ENCODE data around the gene LSM12.
"Not testable (repeated sequence)": the region's sequence is repeated elsewhere in the genome, so short reads cannot be mapped to it uniquely, and the experiment has no call there.

Gene LSM12

GRCh38 chr17:44075598-44076293 lies 9.3 kb upstream of the LSM12 start:
- no peak for DNase-seq

- DNase-seq: no peak
These were observed 8.4 kb upstream of the LSM12 start for GRCh38 chr17:44074911-44075285.

GRCh38 chr17:44074231-44074910 lies 7.9 kb upstream of the LSM12 start:
- no peak for DNase-seq

GRCh38 chr17:44071772-44072171 lies 5.3 kb upstream of the LSM12 start:
- DNase-seq: no peak

GRCh38 chr17:44071198-44071520 lies 4.7 kb upstream of the LSM12 start:
- peak in 1 of 2 donors; percentile 77 for DNase-seq

GRCh38 chr17:44070455-44071197 lies 4.2 kb upstream of the LSM12 start, which contains the start of gene G6PC3:
Gene G6PC3 (plus strand): TSS chr17:44070735. CDS start chr17:44070966, 231 bp downstream.
- DNase-seq: peak; percentile 84 to 92

- DNase-seq: no peak
These were observed 3.5 kb upstream of the LSM12 start for GRCh38 chr17:44069974-44070454.

- no peak for DNase-seq
These were observed 1.1 kb upstream of the LSM12 start for GRCh38 chr17:44067545-44067940.

- peak; percentile 17 to 27 for DNase-seq
These were observed 735 bp downstream of the LSM12 start for GRCh38 chr17:44065668-44066203.

- DNase-seq: no peak
These were observed 2.5 kb downstream of the LSM12 start for GRCh38 chr17:44063704-44064639.

GRCh38 chr17:44062871-44063270 lies 3.6 kb downstream of the LSM12 start:
- no peak for DNase-seq

- DNase-seq: no peak
These were observed 5.0 kb downstream of the LSM12 start for GRCh38 chr17:44061446-44061845.

- no peak for DNase-seq
These were observed 7.2 kb downstream of the LSM12 start for GRCh38 chr17:44059101-44059892.

GRCh38 chr17:44053125-44053872 lies 13.2 kb downstream of the LSM12 start:
- no peak for DNase-seq

GRCh38 chr17:44049294-44050060 lies 17.0 kb downstream of the LSM12 start:
- DNase-seq: no peak

GRCh38 chr17:44046893-44047292 lies 19.6 kb downstream of the LSM12 start:
- not testable (repeated sequence) for DNase-seq

- no peak for DNase-seq
These were observed 21.0 kb downstream of the LSM12 start for GRCh38 chr17:44045486-44045885.

GRCh38 chr17:44044071-44044470 lies 22.4 kb downstream of the LSM12 start:
- no peak for DNase-seq

- no peak for DNase-seq
These were observed 23.2 kb downstream of the LSM12 start for GRCh38 chr17:44043272-44043696.
